Left lung (tissue), 10 donors: Measurements from ENCODE around the gene RBFOX2. TPM values are rescaled to one million over a fixed set of nuclear protein-coding genes. Genes with fewer than 3 reads are reported as not detected.

ENCODE experiments used
- ATAC-seq: fragments of 200-7000 bp; cut with Tn5 transposase; one replicate; pipeline ENCODE4 v1.9.1; 2020; ENCODE audit warnings: moderate library complexity
- DNase-seq, 4 donors: peaks; one replicate each; pipeline ENCODE4 v3.0.0-alpha.2; 2013 to 2020
- H3K27ac ChIP-seq, 2 donors: fragments of 200-600 bp; sonication (generic) in 1 of 2; one replicate each; pipeline versions ENCODE4 v1.5.0 to v1.8.0; 2020 to 2021
- H3K27me3 ChIP-seq, 2 donors: fragments of 200-600 bp; sonication (generic) in 1 of 2; one replicate each; pipeline versions ENCODE4 v1.5.0 to v1.8.0; 2020 to 2021
- H3K36me3 ChIP-seq, 2 donors: fragments of 200-600 bp; sonication (generic) in 1 of 2; one replicate each; pipeline versions ENCODE4 v1.5.0 to v1.8.0; 2020 to 2021
- H3K4me1 ChIP-seq, 2 donors: fragments of 200-600 bp; one replicate each; pipeline ENCODE4 v1.8.0; 2021
- H3K4me3 ChIP-seq, 2 donors: fragments of 200-600 bp; sonication (generic) in 1 of 2; one replicate each; pipeline versions ENCODE4 v1.5.0 to v1.8.0; 2020 to 2021; ENCODE audit warnings: mild to moderate bottlenecking in 1 of 2
- H3K9me3 ChIP-seq, 2 donors: fragments of 200-600 bp; sonication (generic) in 1 of 2; one replicate each; pipeline versions ENCODE4 v1.5.0 to v1.8.0; 2020 to 2021
- CTCF ChIP-seq, 2 donors: fragments of 200-600 bp; sonication (generic) in 1 of 2; IDR thresholded peaks; one replicate each; pipeline versions ENCODE4 v1.5.0 to v1.8.0; 2021; ENCODE audit warnings: antibody characterized with exemption in 2 of 2
- intact Hi-C, 2 donors: fragments of 100-400 bp; cut with DNase I; formaldehyde crosslinking; loops; one replicate each; pipeline versions ENCODE4 v1.11.2 to v1.14.2; 2022
- polyA plus RNA-seq, 6 donors: library from polyadenylated mRNA; unstranded; fragments of 120-200 nt; gene quantifications; one replicate each; pipeline ENCODE4 v1.2.1, GENCODE V29; 2013; ENCODE audit not compliant: insufficient read length in 6 of 6
- total RNA-seq, 2 donors: library from RNA; stranded (reverse); fragmentation: NEBNext Ultra II Directional; extraction: Animal tissue kit (Norgen Biotek cat#: 25700); gene quantifications; one replicate each; pipeline ENCODE4 v1.2.1, GENCODE V29; 2021
- donor health status: DM: no; HTN: yes; CAD: no.
- donor health status: DM: no; HTN: no; CAD: no.

The RBFOX2 gene
- total and polyA plus RNA-seq, 8 donors = 63.1 to 171 (median 154) TPM

GRCh38 chr22:35821654-35822053 lies 207.0 kb downstream of the RBFOX2 start:
- intact Hi-C loops = no loop called here
- ATAC-seq (peak; percentile 26), DNase-seq (no peak)
- Histone ChIP-seq H3K27me3 (no peaks in the 10 kb centered on the region), H3K27ac (no peak overlapping the region), H3K4me3 (no peak overlapping the region), H3K4me1 (peaks cover 0 to 4% of the 10 kb centered on the region in 2 donors), H3K36me3 (no peaks in the 10 kb centered on the region), H3K9me3 (no peaks in the 10 kb centered on the region)
- no peak for TF ChIP-seq CTCF (IDR thresholded peaks at IDR 0.05)

- no peaks in the 10 kb centered on the region for H3K27me3 ChIP-seq
- H3K36me3 ChIP-seq = no peaks in the 10 kb centered on the region
- ATAC-seq = no peak
- no peak for TF ChIP-seq CTCF (IDR thresholded peaks at IDR 0.05)
- no peaks in the 10 kb centered on the region for H3K9me3 ChIP-seq
- intact Hi-C loops = no loop called here
- peaks cover 0 to 4% of the 10 kb centered on the region in 2 donors for H3K4me1 ChIP-seq
- no peak overlapping the region for H3K4me3 ChIP-seq
- H3K27ac ChIP-seq = no peak overlapping the region
- DNase-seq = no peak
Observed at GRCh38 chr22:35819421-35819820, 209.2 kb downstream of the RBFOX2 start.

- no peaks in the 10 kb centered on the region for H3K9me3 ChIP-seq
- intact Hi-C loops = no loop called here
- ATAC-seq = no peak
- H3K36me3 ChIP-seq = no peaks in the 10 kb centered on the region
- no peak overlapping the region for H3K4me3 ChIP-seq
- H3K27me3 ChIP-seq = no peaks in the 10 kb centered on the region
- no peak for DNase-seq
- TF ChIP-seq CTCF (IDR thresholded peaks at IDR 0.05) = no peak
- H3K4me1 ChIP-seq = peaks cover 0 to 4% of the 10 kb centered on the region in 2 donors
- no peak overlapping the region for H3K27ac ChIP-seq
Observed at GRCh38 chr22:35818897-35819296, 209.7 kb downstream of the RBFOX2 start.

GRCh38 chr22:35812600-35812999 lies 216.0 kb downstream of the RBFOX2 start:
- Histone ChIP-seq H3K27me3 (no peaks in the 10 kb centered on the region), H3K9me3 (peaks cover 0 to 4% of the 10 kb centered on the region in 2 donors)
- no peak for ATAC-seq

GRCh38 chr22:35811670-35812069 lies 217.0 kb downstream of the RBFOX2 start:
- peaks cover 0 to 4% of the 10 kb centered on the region in 2 donors for H3K9me3 ChIP-seq
- H3K27me3 ChIP-seq = no peaks in the 10 kb centered on the region
- intact Hi-C loops = no loop called here
- no peak for ATAC-seq
- no peak for DNase-seq
- H3K36me3 ChIP-seq = peaks cover 0 to 14% of the 10 kb centered on the region in 2 donors
- H3K27ac ChIP-seq = no peak overlapping the region
- H3K4me3 ChIP-seq = no peak overlapping the region
- TF ChIP-seq CTCF (IDR thresholded peaks at IDR 0.05) = no peak
- H3K4me1 ChIP-seq = no peaks in the 10 kb centered on the region

More at GRCh38 chr22:35812600-35812999, 216.0 kb downstream of the RBFOX2 start:
- Histone ChIP-seq H3K36me3 (peaks cover 0 to 14% of the 10 kb centered on the region in 2 donors), H3K4me1 (no peaks in the 10 kb centered on the region), H3K27ac (no peak overlapping the region), H3K4me3 (no peak overlapping the region)
- no peak for DNase-seq
- intact Hi-C loops = no loop called here
- no peak for TF ChIP-seq CTCF (IDR thresholded peaks at IDR 0.05)
